ENCODE results near the gene RNU6-1. TPM values are rescaled to one million over a fixed set of nuclear protein-coding genes. Genes with fewer than 3 reads are reported as not detected.

Gene RNU6-1
- polyA plus RNA-seq, 3 donors = not detected

DNA sequence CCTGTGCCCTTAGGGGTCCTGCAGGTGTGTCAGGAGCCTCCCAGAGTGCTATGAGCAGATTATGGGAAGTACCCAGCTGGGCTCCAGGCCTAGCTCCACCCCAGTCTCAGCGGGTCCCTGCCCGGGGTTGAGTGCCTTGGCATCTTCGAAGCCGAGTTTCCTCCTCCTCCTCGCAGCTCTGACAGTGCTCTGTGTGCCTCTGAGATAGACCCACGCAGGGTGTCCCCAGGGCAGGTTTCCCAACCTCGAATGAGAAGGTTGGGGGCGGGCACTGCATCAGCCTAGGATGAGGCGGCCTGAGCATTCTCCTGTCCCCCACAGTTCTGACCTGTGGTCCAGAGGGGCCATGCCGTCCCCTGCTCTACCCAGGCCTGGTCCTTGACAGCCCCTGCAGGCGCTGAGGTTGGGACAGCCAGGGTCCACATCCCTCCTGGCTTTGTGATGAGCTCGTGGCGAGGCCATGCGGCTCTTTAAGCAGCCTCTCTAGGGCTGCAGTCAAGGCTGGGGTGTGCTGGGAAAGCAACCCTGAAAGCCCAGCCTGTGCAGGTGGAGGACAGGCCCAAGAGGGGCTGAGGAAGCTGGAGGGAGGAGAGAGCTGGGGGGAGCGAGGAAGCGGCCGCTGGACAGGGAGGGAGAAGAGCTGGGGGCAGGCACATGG, 34.7 kb downstream of the RNU6-1 start:
- Mint-ChIP-seq H3K36me3 (peaks cover 13 to 27% of the 10 kb centered on the region in 2 donors), H3K27me3 (ENCODE audit: low read depth in 3 of 3) (peaks cover 0 to 2% (median 0%) of the 10 kb centered on the region in 3 donors), H3K4me3 (no peak overlapping the region), H3K9me3 (peaks cover 0 to 2% (median 0%) of the 10 kb centered on the region in 7 donors), H3K4me1 (no peaks in the 10 kb centered on the region), H3K27ac (no peak overlapping the region)
- Histone ChIP-seq H3K9me3 (replicated peaks in 1 of 2; ENCODE audit: control insufficient read depth in 1 of 2, insufficient read depth in 1 of 2, low read length in 2 of 2) (no peaks in the 10 kb centered on the region), H2AFZ (ENCODE audit: insufficient read depth, low read depth, low read length, poor library complexity, severe bottlenecking) (no peak overlapping the region), H4K20me1 (ENCODE audit: insufficient read depth, low read length) (no peaks in the 10 kb centered on the region), H3K4me1 (ENCODE audit: control insufficient read depth in 1 of 2, insufficient read depth in 2 of 2, low read length in 2 of 2) (no peaks in the 10 kb centered on the region), H3K36me3 (replicated peaks in 1 of 2; ENCODE audit: control insufficient read depth in 1 of 2, insufficient read depth in 2 of 2, low read length in 2 of 2) (no peaks in the 10 kb centered on the region), H3K79me2 (ENCODE audit: insufficient read depth, low read length) (no peaks in the 10 kb centered on the region), H3K4me2 (replicated peaks; ENCODE audit: extremely low read depth, low read length, poor library complexity, severe bottlenecking) (no peak overlapping the region), H3K4me3 (replicated peaks in 1 of 3; ENCODE audit: low read depth in 2 of 3, low read length in 3 of 3) (no peak overlapping the region), H3K9ac (ENCODE audit: insufficient read depth, low read length, poor library complexity, severe bottlenecking) (no peak overlapping the region), H3K27ac (ENCODE audit: low read depth in 1 of 2, low read length in 2 of 2) (no peak overlapping the region), H3K27me3 (ENCODE audit: control insufficient read depth in 2 of 2, insufficient read depth in 2 of 2, low read length in 2 of 2) (no peaks in the 10 kb centered on the region)
- DNase-seq = no peak
- WGBS (ENCODE audit: insufficient coverage) = 93% methylated on average over 14 of the region's 17 CpGs
- TF ChIP-seq, protein P1, sequence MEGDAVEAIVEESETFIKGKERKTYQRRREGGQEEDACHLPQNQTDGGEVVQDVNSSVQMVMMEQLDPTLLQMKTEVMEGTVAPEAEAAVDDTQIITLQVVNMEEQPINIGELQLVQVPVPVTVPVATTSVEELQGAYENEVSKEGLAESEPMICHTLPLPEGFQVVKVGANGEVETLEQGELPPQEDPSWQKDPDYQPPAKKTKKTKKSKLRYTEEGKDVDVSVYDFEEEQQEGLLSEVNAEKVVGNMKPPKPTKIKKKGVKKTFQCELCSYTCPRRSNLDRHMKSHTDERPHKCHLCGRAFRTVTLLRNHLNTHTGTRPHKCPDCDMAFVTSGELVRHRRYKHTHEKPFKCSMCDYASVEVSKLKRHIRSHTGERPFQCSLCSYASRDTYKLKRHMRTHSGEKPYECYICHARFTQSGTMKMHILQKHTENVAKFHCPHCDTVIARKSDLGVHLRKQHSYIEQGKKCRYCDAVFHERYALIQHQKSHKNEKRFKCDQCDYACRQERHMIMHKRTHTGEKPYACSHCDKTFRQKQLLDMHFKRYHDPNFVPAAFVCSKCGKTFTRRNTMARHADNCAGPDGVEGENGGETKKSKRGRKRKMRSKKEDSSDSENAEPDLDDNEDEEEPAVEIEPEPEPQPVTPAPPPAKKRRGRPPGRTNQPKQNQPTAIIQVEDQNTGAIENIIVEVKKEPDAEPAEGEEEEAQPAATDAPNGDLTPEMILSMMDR (IDR thresholded peaks at IDR 0.05) = no peak
- intact Hi-C loops (cut with micrococcal nuclease) = no loop called here

DNA sequence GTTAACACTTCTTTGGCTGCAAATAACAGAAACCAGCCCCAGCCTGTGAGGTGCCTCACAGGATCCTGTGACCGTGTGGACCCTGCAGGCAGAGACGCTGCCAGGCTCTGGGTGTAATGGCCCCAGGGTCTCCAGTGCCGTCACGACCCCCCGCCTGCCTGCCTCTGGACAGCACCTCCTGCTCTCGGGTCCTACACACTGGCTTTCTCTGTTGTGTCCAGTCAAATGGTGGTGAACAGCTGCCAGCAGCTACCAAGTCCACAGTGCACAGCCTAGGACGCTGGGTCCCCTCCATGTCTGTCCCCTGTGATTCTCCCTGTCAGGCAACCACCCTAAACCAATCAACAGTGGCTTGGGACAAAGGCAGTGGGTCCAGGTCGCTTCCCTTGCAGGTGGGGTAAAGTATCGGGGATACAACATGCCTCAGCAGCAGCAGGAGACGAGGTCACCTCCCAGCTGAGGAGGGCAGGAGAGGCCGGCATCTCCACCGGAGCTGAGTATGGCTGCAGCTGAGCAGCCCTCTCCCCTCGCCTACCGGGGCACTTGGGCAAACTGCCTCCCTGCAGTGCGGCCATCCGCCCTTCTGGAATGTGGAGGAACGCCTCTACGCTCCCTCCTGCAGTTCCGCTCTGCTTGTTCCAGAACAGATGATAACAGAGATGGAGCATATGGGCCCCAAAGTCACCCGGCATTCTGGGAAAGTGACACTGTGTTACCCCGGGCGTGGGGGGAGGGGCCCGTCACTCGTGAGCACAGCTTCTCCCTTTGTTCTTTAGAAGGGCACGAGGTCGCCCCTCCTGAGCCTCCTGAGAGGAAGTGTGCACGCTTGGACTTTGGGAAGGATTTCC, 35.6 kb downstream of the RNU6-1 start:
- H3K4me1 ChIP-seq (ENCODE audit: control insufficient read depth in 1 of 2, insufficient read depth in 2 of 2, low read length in 2 of 2) = no peaks in the 10 kb centered on the region
- WGBS (ENCODE audit: insufficient coverage) = 92% methylated on average over 25 of the region's 27 CpGs
- TF ChIP-seq, protein P1 (IDR thresholded peaks at IDR 0.05) = no peak
- H3K79me2 ChIP-seq (ENCODE audit: insufficient read depth, low read length) = no peaks in the 10 kb centered on the region
- H3K4me1 Mint-ChIP-seq = no peaks in the 10 kb centered on the region
- no peak overlapping the region for H3K4me2 ChIP-seq (replicated peaks; ENCODE audit: extremely low read depth, low read length, poor library complexity, severe bottlenecking)
- no peak overlapping the region for H2AFZ ChIP-seq (ENCODE audit: insufficient read depth, low read depth, low read length, poor library complexity, severe bottlenecking)
- H3K27me3 Mint-ChIP-seq (ENCODE audit: low read depth in 3 of 3) = peaks cover 0 to 4% (median 0%) of the 10 kb centered on the region in 3 donors
- H3K27me3 ChIP-seq (ENCODE audit: control insufficient read depth in 2 of 2, insufficient read depth in 2 of 2, low read length in 2 of 2) = no peaks in the 10 kb centered on the region
- intact Hi-C loops (cut with micrococcal nuclease) = no loop called here
- DNase-seq = no peak
- H4K20me1 ChIP-seq (ENCODE audit: insufficient read depth, low read length) = no peaks in the 10 kb centered on the region
- no peaks in the 10 kb centered on the region for H3K9me3 ChIP-seq (replicated peaks in 1 of 2; ENCODE audit: control insufficient read depth in 1 of 2, insufficient read depth in 1 of 2, low read length in 2 of 2)
- H3K9me3 Mint-ChIP-seq = peaks cover 0 to 2% (median 0%) of the 10 kb centered on the region in 7 donors
- H3K27ac Mint-ChIP-seq = no peak overlapping the region
- no peak overlapping the region for H3K4me3 ChIP-seq (replicated peaks in 1 of 3; ENCODE audit: low read depth in 2 of 3, low read length in 3 of 3)
- no peaks in the 10 kb centered on the region for H3K36me3 ChIP-seq (replicated peaks in 1 of 2; ENCODE audit: control insufficient read depth in 1 of 2, insufficient read depth in 2 of 2, low read length in 2 of 2)
- peaks cover 13 to 29% of the 10 kb centered on the region in 2 donors for H3K36me3 Mint-ChIP-seq
- no peak overlapping the region for H3K27ac ChIP-seq (ENCODE audit: low read depth in 1 of 2, low read length in 2 of 2)
- H3K4me3 Mint-ChIP-seq = no peak overlapping the region
- no peak overlapping the region for H3K9ac ChIP-seq (ENCODE audit: insufficient read depth, low read length, poor library complexity, severe bottlenecking)

Measured in CD14-positive monocyte (primary cell).